NCI-H2227 (cell line): ENCODE results near the gene FRK.
"Not testable (repeated sequence)": the region's sequence is repeated elsewhere in the genome, so short reads cannot be mapped to it uniquely, and the experiment has no call there.

ENCODE experiments used
- DNase-seq: peaks from one replicate; lab custom pipeline; 2025; ENCODE audit not compliant: unreplicated experiment; lab: John Stamatoyannopoulos, UW

Gene FRK

GRCh38 chr6:115894426-115894992 lies 166.2 kb downstream of the FRK start:
- no peak for DNase-seq

- DNase-seq = no peak
Measured at GRCh38 chr6:115891750-115892149, 168.9 kb downstream of the FRK start.

- DNase-seq = no peak
Measured at GRCh38 chr6:115891111-115891669, 169.5 kb downstream of the FRK start.

- DNase-seq = no peak
Measured at GRCh38 chr6:115890238-115890637, 170.5 kb downstream of the FRK start.

- not testable (repeated sequence) for DNase-seq
Measured at GRCh38 chr6:115888687-115889470, 171.8 kb downstream of the FRK start.

- no peak for DNase-seq
Measured at GRCh38 chr6:115887891-115888290, 172.8 kb downstream of the FRK start.

GRCh38 chr6:115885636-115886366 lies 174.9 kb downstream of the FRK start:
- no peak for DNase-seq

GRCh38 chr6:115882771-115883170 lies 177.9 kb downstream of the FRK start:
- no peak for DNase-seq

- DNase-seq = no peak
Measured at GRCh38 chr6:115882174-115882573, 178.5 kb downstream of the FRK start.
